A673 (cell line): ENCODE data around the gene MEF2C. TPM values are rescaled to one million over a fixed set of nuclear protein-coding genes. Genes with fewer than 3 reads are reported as not detected.

ENCODE experiments used
- BruUV-seq: library from RNA; stranded (reverse); fragments of 400-500 nt; replicated peaks from 2 replicates; lab custom pipeline; 2021; lab: Mats Ljungman, UMichigan
- CTCF ChIA-PET: fragments of 300-600 bp; sonication (Branson Sonifier 250); formaldehyde crosslinking; loops from one replicate; lab custom pipeline; 2022; ENCODE audit warnings: antibody characterized with exemption; lab: Charles Lee
- POLR2A ChIA-PET: fragments of 300-600 bp; sonication (Branson Sonifier 250); formaldehyde crosslinking; loops from one replicate; lab custom pipeline; 2022; ENCODE audit warnings: antibody characterized with exemption; ENCODE audit not compliant: low non-redundant PET; lab: Charles Lee
- DNase-seq: peaks from one replicate; pipeline ENCODE4 v3.0.0-alpha.2; 2015; ENCODE audit warnings: low spot score
- H3K27ac ChIP-seq: fragments of 200-600 bp; sonication (generic); 2 replicates; pipeline ENCODE4 v1.5.1; 2016; ENCODE audit warnings: mixed run types, low read depth, mild to moderate bottlenecking, mixed read lengths, antibody characterized with exemption, low read length; ENCODE audit not compliant: poor library complexity, severe bottlenecking
- H3K27me3 ChIP-seq: fragments of 200-600 bp; sonication (generic); replicated peaks from 2 replicates; pipeline ENCODE4 v1.6.1; 2017; ENCODE audit warnings: mixed run types, low read depth, mild to moderate bottlenecking, mixed read lengths, antibody characterized with exemption, low read length; ENCODE audit not compliant: insufficient read depth, poor library complexity
- H3K36me3 ChIP-seq: fragments of 200-600 bp; sonication (generic); 2 replicates; pipeline ENCODE4 v1.6.1; 2016; ENCODE audit warnings: mixed run types, mild to moderate bottlenecking, mixed read lengths, antibody characterized with exemption, low read length; ENCODE audit not compliant: insufficient read depth, poor library complexity, severe bottlenecking
- H3K4me1 ChIP-seq: fragments of 200-600 bp; sonication (generic); 2 replicates; pipeline ENCODE4 v1.6.1; 2017; ENCODE audit warnings: mixed run types, mild to moderate bottlenecking, mixed read lengths, antibody characterized with exemption, low read length; ENCODE audit not compliant: insufficient read depth, poor library complexity, severe bottlenecking
- H3K4me3 ChIP-seq: fragments of 200-600 bp; sonication (generic); 2 replicates; pipeline ENCODE4 v1.5.1; 2016; ENCODE audit warnings: low read depth, mixed run types, mild to moderate bottlenecking, mixed read lengths, low read length; ENCODE audit not compliant: poor library complexity, severe bottlenecking
- H3K9me3 ChIP-seq: fragments of 200-600 bp; sonication (generic); 2 replicates; pipeline ENCODE4 v1.6.1; 2016; ENCODE audit warnings: mixed run types, low read depth, mild to moderate bottlenecking, mixed read lengths, antibody characterized with exemption, low read length; ENCODE audit not compliant: poor library complexity, severe bottlenecking
- EZH2 ChIP-seq: fragments of 200-600 bp; sonication (generic); IDR thresholded peaks from 2 replicates; pipeline ENCODE4 v1.6.1; 2017; ENCODE audit warnings: borderline replicate concordance, low read depth, mild to moderate bottlenecking, mixed read lengths, antibody characterized with exemption, low read length; ENCODE audit not compliant: poor library complexity, severe bottlenecking
- intact Hi-C: fragments of 100-400 bp; cut with micrococcal nuclease; formaldehyde crosslinking; loops from one replicate; pipeline ENCODE4 v1.10.0; 2022; ENCODE audit not compliant: unreplicated experiment
- total RNA-seq: library from RNA; stranded (reverse); gene quantifications from 2 replicates; pipeline ENCODE4 v1.2.3, GENCODE V29; 2021
- TF ChIP-seq, protein P1 (sequence below): fragments of 300-800, 200-600 bp; sonication (generic); conservative IDR thresholded peaks from 2 replicates; pipeline ENCODE4 v1.5.1; 2017; ENCODE audit warnings: low read depth, mild to moderate bottlenecking, antibody characterized with exemption, low read length, moderate library complexity, mixed read lengths

Gene MEF2C
- total RNA-seq, 1 experiment from 2014 or later: 2.0 TPM

DNA sequence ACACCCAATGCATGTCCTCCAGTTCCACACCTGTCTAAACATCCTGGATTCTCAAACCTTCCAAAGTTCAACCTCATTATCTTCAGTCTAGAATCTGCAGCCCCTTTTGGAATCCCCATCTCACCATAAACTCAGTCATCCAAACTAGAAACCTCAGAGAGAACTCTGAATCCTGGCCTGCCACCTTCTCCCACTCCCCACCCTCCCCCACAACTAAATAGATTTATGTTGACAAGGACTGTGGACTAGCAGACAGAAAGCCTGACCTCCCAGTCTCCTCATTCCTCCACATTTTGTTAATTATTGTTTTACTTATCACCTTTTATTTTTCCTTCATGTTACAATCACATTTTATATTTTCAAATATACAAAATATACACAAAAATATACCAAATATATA, 76.6 kb downstream of the MEF2C start:
- Histone ChIP-seq H3K27me3 (no peaks in the 10 kb centered on the region), H3K9me3 (no peaks in the 10 kb centered on the region), H3K27ac (no peak overlapping the region), H3K4me3 (no peak overlapping the region), H3K4me1 (no peaks in the 10 kb centered on the region), H3K36me3 (no peaks in the 10 kb centered on the region)
- POLR2A ChIA-PET: no interaction called here
- TF ChIP-seq, protein P1, sequence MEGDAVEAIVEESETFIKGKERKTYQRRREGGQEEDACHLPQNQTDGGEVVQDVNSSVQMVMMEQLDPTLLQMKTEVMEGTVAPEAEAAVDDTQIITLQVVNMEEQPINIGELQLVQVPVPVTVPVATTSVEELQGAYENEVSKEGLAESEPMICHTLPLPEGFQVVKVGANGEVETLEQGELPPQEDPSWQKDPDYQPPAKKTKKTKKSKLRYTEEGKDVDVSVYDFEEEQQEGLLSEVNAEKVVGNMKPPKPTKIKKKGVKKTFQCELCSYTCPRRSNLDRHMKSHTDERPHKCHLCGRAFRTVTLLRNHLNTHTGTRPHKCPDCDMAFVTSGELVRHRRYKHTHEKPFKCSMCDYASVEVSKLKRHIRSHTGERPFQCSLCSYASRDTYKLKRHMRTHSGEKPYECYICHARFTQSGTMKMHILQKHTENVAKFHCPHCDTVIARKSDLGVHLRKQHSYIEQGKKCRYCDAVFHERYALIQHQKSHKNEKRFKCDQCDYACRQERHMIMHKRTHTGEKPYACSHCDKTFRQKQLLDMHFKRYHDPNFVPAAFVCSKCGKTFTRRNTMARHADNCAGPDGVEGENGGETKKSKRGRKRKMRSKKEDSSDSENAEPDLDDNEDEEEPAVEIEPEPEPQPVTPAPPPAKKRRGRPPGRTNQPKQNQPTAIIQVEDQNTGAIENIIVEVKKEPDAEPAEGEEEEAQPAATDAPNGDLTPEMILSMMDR: no peak
- TF ChIP-seq EZH2: no peak
- no peak for DNase-seq
- CTCF ChIA-PET: no interaction called here
- intact Hi-C loops: no loop called here
- no TSS peak for BruUV-seq

DNA sequence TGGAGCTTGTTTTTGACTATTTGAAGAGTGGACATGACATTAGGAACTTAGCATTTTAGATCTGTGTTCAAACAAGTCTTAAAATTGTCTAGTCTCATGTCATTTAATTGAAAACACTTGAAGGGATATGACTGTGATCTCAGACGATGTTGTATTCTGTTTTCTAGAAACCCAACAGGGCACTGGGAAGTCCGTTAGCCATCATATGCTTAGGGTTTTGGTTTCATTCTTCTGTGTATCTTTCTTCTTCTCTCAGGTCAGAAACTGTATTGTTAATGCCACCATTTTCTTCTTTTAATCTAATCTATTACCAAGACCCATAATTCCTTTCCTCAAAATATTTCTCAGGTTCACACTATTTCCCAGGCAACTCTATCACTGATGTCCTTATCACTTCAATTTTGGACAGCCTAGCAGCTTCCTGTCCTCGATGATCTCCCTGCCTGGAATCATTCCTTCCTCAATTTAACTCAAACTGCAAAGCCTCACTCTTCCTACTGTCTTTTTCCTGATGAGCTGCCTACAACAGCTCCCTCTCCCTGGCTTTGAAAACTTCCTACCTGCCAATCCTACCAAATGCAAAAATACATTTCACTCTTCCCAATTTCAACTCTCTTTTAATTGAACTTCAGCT, 77.7 kb downstream of the MEF2C start:
- no peaks in the 10 kb centered on the region for H3K36me3 ChIP-seq
- no TSS peak for BruUV-seq
- H3K9me3 ChIP-seq: no peaks in the 10 kb centered on the region
- intact Hi-C loops: no loop called here
- no peaks in the 10 kb centered on the region for H3K4me1 ChIP-seq
- CTCF ChIA-PET: no interaction called here
- H3K27me3 ChIP-seq: no peaks in the 10 kb centered on the region
- POLR2A ChIA-PET: no interaction called here
- no peak for DNase-seq
- H3K27ac ChIP-seq: no peak overlapping the region
- no peak overlapping the region for H3K4me3 ChIP-seq
- TF ChIP-seq, protein P1: no peak
- TF ChIP-seq EZH2: no peak

DNA sequence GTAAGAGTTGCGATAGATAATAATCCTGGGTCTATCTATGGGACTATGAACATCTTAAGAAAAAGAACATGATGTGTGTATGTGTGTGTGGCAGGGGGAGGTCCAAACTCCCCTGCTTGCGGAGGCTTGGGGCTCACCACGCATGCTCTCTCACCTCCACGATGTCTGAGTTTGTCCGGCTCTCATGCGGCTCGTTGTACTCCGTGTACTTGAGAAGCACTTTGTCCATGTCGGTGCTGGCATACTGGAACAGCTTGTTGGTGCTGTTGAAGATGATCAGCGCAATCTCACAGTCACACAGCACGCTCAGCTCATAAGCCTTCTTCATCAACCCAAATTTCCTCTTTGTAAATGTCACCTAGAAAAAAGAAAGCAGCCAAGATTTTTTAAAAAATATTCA, 78.5 kb downstream of the MEF2C start:
- H3K4me3 ChIP-seq: no peak overlapping the region
- H3K27ac ChIP-seq: no peak overlapping the region
- H3K4me1 ChIP-seq: no peaks in the 10 kb centered on the region
- CTCF ChIA-PET: no interaction called here
- no peaks in the 10 kb centered on the region for H3K27me3 ChIP-seq
- DNase-seq: no peak
- no TSS peak for BruUV-seq
- no peaks in the 10 kb centered on the region for H3K36me3 ChIP-seq
- TF ChIP-seq EZH2: no peak
- TF ChIP-seq, protein P1: no peak
- POLR2A ChIA-PET: no interaction called here
- intact Hi-C loops: no loop called here
- H3K9me3 ChIP-seq: no peaks in the 10 kb centered on the region
